NCI-H1436 (cell line): ENCODE measurements around the gene GDF15.

Experiments used
- DNase-seq: peaks from one replicate; lab custom pipeline; 2025; lab: John Stamatoyannopoulos, UW

The GDF15 gene

DNA sequence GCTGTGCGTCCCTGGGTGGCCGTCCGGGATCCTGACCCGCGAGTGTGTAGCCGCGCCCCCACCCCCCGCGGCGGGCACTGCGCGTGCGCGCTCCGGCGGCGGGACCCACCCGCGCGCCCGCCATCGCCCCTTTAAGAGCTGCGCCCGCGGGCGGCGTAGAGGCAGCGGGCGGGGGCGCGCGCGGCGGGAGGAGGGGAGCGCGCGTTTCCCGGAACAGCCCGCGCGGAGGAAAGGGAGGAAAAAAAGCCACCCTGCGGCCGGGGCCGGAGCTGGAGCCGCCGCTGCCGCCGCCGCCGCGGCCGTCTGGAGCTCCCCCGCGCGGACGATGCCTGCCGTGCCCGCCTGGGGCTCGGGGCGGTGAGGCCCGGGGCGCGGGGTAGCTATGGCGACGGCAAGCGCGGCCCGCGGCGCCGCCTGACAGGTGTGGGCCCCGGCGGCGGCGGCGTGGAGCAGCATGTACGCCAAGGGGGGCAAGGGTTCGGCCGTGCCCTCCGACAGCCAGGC, 33.3 kb downstream of the GDF15 start, which contains the start of gene SSBP4:
Gene SSBP4 (plus strand): TSS at position 204 of the 504 bp plus-strand sequence. CDS start 251 bp downstream, at position 455.
- peak; percentile 83 for DNase-seq

DNA sequence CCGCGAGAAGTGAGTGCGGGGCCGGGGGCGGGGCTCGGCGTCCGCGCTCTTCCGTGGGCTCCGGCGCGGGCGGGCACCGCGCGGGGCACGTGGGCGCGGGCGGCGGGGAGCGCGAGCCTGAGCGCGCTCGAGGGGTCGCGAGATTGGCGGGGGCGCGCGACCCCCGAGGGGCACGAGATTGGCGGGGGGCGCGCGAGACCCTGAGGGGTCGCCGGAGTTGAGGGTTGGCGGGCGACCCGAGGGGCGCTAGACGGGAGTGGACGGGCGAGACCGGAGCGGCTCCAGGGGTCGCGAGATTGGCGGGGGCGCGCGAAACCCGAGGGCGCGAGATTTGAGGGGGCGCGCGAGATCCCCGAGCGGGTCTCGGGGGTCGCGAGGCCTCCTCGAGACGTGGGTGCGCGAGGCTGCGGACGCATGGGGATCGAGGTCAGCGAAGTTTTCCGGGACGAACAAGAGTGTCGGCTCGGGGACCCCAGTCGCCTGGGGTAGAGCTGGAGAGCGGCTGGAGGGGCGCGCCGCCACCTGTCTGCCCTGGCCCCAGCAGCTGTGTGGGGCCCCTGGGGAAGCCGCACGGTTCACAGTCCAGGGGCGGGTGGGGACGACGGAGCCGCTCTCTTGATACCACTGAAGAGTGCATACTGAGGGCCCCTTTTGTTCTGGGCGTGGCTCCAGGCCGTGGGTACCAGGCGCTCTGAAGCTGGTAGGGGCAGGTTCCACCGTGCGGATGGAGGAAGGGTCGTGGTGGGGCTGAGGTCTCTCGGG, 33.9 kb downstream of the GDF15 start:
- DNase-seq: peak; percentile 20

DNA sequence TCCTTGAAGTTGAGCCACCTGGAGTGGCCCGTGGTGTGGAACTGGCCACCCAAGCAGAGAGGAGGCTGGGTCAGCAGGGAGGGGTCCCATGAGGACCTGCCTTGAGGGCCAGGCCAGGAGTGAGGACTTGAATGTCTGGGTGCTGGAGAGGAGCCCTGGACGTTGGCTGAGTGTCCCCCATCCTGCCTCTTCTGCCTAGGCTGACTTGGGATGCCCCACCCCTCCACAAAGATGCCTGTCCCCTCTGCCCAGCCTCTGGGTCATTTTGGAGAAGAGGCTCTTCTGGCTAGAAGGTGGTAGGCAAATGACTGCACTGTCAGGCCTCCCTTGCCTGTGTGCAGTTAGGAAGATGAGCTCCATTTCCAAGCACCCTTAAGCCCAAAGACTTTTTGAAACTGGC, 35.0 kb downstream of the GDF15 start:
- DNase-seq: no peak

DNA sequence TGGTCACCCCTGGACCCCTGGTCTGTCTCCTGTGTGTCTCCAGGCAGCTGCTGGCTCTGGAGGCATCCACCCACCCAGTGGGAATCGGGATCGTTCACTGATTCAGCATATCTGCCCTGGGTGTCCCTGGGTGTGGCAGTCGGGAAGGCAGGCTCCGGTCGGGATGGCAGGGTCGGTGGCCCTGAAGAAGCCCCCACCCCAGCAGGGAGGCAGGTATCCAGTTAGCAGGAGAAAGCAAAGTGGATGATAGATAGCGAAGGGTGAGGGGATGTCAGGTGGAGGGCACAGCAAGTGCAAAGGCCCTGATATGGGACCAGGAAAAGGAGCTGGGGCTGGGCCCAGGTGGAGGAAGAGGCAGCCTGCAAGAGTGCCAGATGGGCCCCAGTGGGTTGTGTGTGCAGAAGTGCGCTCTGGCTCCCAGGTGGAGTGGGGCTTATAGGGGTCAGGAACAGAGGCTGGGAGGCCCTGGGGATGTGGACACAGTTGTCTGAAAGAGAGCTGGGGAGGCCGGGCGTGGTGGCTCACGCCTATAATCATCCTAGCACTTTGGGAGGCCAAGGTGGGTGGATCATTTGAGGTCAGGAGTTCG, 35.5 kb downstream of the GDF15 start:
- DNase-seq: no peak

DNA sequence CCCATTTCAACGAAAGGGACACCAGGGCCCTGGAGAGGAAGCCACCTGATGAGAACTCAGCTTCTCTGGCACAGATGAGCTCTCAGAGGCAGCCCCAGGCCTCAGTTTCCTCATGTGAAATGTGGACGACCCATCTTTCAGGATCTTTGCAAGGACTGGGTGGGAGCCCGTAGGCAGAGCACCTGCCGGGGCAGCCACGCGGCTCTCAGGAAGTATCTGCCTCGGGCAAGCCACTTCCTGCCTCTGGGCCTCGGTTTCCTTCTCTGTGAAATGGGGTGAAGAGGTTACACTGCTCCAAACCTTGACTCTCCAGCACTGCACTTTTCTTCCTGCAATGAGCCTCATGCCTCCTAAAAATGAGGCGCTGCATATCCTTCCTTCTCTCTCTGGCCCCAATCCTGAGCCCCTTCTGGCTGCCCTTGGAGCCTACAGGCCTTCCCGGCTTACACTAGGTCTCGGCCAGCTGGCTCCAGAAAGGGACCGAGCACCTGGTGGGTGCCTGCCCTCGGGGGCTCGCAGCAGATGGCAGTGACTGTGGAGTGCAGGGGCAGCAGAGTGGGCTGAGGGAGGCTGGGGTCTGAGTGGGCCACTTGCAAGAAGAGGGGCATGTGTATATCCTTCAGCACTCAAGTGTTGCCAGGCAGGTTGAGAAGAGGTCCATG, 36.7 kb downstream of the GDF15 start:
- no peak for DNase-seq

- no peak for DNase-seq
These were observed 37.5 kb downstream of the GDF15 start for GRCh38 chr19:18423258-18424020.

DNA sequence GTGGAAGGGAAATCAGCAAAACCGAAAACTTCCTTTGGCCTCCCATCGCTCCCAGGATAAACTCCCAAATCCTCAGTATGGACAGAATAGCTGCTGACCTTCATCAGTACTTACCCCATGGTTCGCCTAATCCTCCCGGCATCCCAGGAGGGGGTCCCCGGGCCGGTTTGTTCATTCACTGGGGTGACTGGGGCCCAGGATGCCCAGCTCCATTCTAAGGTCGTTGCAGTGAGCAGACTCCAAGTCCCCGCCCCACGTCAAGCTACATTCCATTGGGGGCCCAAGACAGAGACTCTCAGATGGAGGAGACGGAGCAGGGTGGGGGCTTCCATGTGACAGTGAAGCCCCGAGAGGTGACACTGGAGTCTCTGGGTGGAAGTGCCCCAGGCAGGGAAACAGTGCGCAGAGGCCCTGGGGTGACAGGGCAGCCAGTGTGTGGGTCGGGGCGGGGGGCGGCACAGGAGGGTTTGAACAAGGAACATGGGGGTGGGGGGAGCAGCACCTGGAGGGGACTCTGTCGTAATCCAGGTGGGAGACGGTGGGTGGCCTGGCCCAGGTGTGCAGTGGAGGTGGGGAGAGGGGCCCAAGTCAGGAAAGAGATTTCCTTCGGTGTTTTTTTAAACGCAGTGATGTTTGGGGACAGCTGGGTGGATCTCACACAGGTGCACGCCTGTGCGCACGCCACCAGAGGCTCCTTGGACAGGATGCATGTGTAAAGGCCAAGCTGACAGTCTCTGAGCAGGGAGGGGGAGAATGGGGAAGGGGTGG, 38.3 kb downstream of the GDF15 start:
- no peak for DNase-seq

- no peak for DNase-seq
These were observed 39.0 kb downstream of the GDF15 start for GRCh38 chr19:18424890-18425514.

DNA sequence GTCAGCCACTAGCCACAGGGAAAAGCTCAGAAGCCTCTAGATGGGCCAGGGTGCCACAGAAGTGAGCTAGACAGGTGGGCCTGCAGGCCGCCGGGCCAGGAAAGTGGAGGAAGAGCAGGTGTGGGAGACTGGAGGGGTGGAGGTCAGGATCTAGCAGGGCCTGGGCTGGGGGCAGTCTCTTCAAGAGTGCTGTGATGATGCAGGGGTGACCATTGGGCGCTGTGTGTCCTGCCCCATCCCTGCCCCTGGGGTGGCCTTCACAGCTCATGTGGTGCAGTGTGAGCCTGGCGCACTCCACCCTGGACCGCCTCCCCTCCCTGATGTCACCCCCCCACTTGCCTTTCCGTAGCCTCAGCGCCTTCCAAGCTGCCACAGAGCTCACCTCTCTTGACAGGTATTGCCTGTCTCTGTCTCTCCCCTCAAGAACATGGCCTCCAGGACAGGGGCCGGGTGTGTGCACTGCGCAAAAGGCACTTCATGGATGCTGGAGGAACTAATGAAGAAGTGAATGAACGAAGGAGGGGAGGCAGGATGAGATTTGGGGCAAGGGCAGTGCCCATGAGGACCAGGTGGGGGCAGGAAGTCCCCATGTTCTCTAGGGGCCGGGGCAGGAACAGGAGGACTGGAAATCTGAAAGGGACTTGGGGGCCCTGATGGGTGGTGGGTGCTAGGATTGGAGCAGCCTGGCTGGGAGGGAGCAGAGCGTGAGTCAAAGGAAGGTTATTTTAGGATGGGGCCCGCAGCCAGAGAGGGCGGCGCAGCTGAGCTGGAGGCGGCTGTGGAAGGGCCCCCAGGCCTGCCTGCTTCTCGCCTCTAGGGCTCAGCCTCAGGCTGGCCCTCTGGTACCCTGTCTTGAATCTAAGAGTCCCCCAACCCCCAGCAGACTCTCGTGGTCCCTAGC, 39.8 kb downstream of the GDF15 start:
- DNase-seq: no peak

DNA sequence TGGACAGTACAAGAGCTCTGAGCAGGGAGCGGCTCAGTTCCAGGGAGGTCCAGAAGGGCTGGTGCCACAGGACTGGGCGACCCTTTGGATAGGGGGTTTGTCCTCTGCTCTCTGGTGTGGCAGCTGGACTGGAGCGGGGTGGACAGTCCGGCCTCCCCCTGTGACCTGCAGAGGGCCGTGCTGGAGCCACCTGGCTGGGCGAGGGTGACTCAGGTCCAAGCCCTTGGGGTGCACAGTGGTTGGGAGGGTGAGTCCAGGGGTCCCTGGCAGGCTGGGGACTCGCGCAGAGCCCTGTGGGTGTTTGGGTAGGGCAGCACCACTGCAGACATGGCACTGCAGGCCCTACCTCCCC, 40.4 kb downstream of the GDF15 start:
- no peak for DNase-seq

DNA sequence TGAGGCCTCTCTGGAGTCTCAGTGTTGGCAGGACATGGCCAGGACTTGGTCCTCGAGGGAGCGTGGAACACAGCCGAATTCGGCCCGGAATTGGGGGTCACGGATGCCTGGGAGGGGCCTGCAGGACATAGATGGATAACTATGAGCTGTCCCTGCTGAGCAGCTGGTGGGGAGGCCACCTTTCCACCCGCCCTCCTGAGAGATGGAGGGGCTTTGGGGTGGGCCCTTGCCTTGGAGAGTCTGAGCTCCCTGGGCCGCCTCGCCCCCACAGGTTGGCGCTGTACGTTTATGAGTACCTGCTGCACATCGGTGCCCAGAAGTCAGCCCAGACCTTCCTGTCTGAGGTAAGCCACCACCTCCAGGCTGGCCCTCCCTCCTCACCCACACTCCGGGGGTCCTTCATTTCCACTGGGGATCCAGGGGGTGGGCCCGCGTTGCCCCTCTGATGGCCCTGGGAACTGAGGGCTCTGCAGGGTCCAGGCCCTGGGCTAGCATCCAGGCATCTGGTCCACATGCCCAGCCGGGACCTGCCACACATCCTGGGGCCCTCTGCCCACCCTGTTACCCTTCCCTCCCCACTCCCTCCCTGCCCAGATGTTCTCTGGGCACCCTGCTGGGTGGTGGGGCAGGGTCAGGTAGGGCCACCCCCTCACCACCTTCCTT, 41.3 kb downstream of the GDF15 start:
- DNase-seq: no peak

DNA sequence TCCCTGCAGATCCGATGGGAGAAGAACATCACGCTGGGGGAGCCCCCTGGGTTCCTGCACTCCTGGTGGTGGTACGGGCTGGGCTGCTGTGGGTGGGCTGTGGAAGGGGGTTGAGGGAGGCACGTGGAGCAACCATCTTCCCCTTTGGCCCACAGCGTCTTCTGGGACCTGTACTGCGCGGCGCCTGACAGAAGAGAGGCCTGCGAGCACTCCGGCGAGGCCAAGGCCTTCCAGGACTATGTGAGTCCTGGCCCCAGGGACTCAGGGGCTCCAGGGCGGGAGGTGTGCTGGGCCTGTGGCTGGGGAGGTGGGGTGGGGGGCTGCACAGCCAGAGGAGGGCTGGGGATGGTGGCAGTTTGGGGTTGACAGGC, 41.8 kb downstream of the GDF15 start:
- DNase-seq: no peak

DNA sequence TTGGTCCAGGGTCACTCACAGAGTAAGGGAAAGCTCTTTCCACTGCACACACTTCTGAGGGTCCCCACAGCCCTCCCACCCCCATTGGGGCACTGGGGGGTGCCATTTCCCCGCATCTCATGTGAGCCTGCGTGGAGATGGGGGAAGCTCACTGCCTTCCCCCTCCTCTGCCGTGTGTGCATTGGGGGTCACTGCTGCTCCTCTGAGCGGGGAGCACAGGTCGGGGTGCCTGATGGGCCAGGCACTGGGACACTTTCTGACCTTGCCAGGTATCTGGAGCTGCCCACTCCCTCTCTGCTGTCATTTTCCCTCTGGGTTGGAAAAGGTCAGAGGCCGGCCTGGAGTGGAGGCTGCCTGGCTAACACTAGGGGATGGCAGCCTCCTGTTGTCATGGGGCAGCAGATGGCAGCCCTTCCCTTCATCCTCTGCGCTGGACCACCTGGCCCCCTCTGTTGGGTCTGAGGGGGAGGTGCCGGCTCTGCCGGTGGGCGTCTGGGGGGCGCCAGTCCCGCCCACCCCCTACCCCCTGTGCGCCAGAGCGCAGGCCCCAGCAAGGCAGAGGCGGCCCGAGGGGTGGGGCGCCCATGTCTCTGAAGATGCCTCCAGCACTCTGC, 42.3 kb downstream of the GDF15 start:
- no peak for DNase-seq

DNA sequence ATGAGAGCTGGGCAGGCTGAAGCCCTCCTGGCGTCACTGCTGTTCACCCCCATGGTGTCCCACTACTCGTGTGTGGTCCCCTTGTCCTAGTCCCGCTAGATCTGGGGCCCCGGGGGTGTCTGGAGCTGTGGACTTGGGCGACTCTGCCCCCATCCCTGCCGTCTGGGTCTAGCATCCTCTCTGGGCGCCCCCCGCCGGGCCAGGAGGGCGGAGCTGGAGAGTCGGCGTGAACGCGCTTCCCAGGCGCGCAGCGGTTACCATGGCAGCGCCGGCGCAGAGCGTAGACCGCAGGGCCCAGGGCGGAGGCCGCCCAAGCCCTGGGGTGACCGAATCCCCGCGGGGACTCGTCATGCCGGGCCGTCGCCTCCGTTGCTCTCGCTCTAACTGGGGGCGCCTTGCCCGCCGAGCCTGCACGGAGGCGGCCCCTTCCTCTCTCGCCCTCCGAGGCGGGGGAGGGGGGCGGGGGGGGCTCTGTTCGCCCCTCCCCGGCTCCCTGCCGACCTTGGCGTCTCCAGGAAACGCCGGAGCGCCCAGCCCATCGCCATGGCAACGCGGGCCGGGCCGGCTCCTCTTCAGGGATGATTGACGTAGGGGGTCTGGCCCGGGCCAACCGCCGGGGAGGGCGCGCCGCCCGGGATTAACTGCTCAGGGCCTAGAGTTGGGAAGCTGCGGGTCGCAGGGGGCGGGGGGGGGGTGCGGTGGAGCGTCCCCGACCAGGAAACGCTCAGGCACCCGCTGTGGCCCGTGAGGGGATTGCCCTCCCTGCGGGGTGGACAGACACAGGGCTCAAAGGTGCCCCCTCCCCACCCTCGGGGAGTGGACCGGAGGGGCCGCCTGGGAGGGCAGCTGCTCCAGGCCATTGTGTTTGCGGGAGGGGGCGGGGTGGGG, 43.1 kb downstream of the GDF15 start:
- peak; percentile 94 for DNase-seq

DNA sequence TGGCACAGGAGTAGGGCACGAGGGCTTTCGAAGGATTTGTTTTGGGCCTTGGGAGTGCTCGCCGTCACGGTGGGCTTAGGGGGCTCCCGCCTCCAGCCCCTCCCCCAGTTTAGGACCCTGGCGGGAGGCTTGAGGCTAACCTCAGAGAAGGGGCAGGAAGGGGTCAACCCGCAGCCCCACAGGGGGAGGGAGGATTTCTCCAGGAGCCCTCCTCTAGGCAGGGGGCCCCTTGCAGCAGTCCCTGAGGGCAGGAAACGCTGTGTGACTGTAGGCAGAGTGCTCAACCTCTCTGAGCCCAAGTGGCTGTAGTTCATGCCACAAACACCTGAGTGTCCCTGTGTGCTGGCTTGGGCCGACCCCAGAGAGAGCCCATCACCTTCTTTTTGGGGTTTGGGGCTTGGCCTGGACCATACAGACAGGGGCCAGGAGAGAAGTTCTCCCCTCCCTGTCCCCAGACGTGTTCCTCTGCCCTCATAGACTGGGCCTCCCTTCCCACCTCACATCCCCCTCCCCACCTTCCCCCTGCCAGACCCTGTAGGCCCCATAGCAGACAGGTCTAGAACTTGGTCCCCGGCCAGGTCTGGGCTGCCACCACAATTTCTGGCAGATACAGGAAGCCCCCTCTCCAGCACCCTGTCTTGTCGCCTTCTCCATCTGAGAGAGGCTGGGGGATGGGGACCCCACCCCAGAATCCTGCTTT, 43.9 kb downstream of the GDF15 start:
- no peak for DNase-seq

- DNase-seq: no peak
These were observed 44.6 kb downstream of the GDF15 start for GRCh38 chr19:18430417-18431144.
